ENCODE data around the gene SNX33. TPM values are rescaled to one million over a fixed set of nuclear protein-coding genes. Genes with fewer than 3 reads are reported as not detected.
A peak's percentile ranks its signal among the peaks of the same experiment; 100 is the strongest.
"Not testable (repeated sequence)": the region's sequence is repeated elsewhere in the genome, so short reads cannot be mapped to it uniquely, and the experiment has no call there.

SNX33 gene
- 10 to 100 TPM; 14.3 to 17.0 TPM for total RNA-seq
- long read RNA-seq, full-length matches to known transcripts: 2 of 3 reads
- long read RNA-seq, partial matches to known transcripts: 0 of 3 reads
- long read RNA-seq, other reads (novel, unspliced or antisense): 1 of 3 reads

- intact Hi-C loops (cut with DNase I): no loop called here
- peak; percentile 88 to 92 for ATAC-seq
These were observed at the start of gene SNX33 for GRCh38 chr15:75647370-75648155. Gene SNX33, plus strand, starts transcription at chr15:75647912. Its CDS starts 1,191 bp downstream, at chr15:75649103.

GRCh38 chr15:75598361-75598760 is 49.4 kb upstream of the SNX33 start:
- intact Hi-C loops (cut with DNase I): no loop called here
- DNase-seq: no peak
- ATAC-seq: no peak

More at GRCh38 chr15:75647370-75648155, at the start of gene SNX33:
- peak; percentile 90 for DNase-seq

- ATAC-seq (no peak), DNase-seq (no peak)
- intact Hi-C loops (cut with DNase I): no loop called here
These were observed 48.3 kb upstream of the SNX33 start for GRCh38 chr15:75599401-75599800.

GRCh38 chr15:75606026-75606425 is 41.7 kb upstream of the SNX33 start:
- intact Hi-C loops (cut with DNase I): no loop called here
- DNase-seq (no peak), ATAC-seq (no peak)

- DNase-seq (no peak), ATAC-seq (no peak)
- intact Hi-C loops (cut with DNase I): no loop called here
These were observed 40.7 kb upstream of the SNX33 start for GRCh38 chr15:75606711-75607699.

GRCh38 chr15:75616766-75617165 is 30.9 kb upstream of the SNX33 start:
- ATAC-seq: no peak
- no peak for DNase-seq
- intact Hi-C loops (cut with DNase I): no loop called here

- DNase-seq (peak; percentile 54), ATAC-seq (peak; percentile 58 to 70)
- intact Hi-C loops (cut with DNase I): no loop called here
These were observed 27.5 kb upstream of the SNX33 start for GRCh38 chr15:75620058-75620820.

GRCh38 chr15:75620841-75621391 is 26.8 kb upstream of the SNX33 start:
- intact Hi-C loops (cut with DNase I): no loop called here
- DNase-seq: peak; percentile 87
- peak; percentile 67 to 82 for ATAC-seq

GRCh38 chr15:75622505-75622904 is 25.2 kb upstream of the SNX33 start:
- ATAC-seq: no peak
- intact Hi-C loops (cut with DNase I): no loop called here
- no peak for DNase-seq

- ATAC-seq (peak; percentile 91 to 95), DNase-seq (peak; percentile 96)
- intact Hi-C loops (cut with DNase I): no loop called here
These were observed 22.0 kb upstream of the SNX33 start, which contains the start of gene SNUPN for GRCh38 chr15:75625542-75626347. Gene SNUPN, minus strand, starts transcription at chr15:75625725. Its CDS starts 4,674 bp downstream, at chr15:75621051.

GRCh38 chr15:75631935-75632334 is 15.8 kb upstream of the SNX33 start:
- ATAC-seq (no peak), DNase-seq (no peak)
- intact Hi-C loops (cut with DNase I): no loop called here

- intact Hi-C loops (cut with DNase I); ATAC-seq; DNase-seq: not testable (repeated sequence)
These were observed 13.8 kb upstream of the SNX33 start for GRCh38 chr15:75633922-75634321.

GRCh38 chr15:75636026-75636425 is 11.7 kb upstream of the SNX33 start:
- intact Hi-C loops (cut with DNase I): loop anchor here in 1 of 2 donors (5.0 kb wide), 1 partner anchor 46 kb away; no protein-coding TSS in a partner anchor
- DNase-seq (no peak), ATAC-seq (no peak)

- intact Hi-C loops (cut with DNase I): loop anchor here in 1 of 2 donors (5.0 kb wide), 1 partner anchor 45 kb away; no protein-coding TSS in a partner anchor
- DNase-seq: no peak
- no peak for ATAC-seq
These were observed 10.3 kb upstream of the SNX33 start for GRCh38 chr15:75637245-75638009.

- DNase-seq: no peak
- intact Hi-C loops (cut with DNase I): loop anchor here in 1 of 2 donors (5.0 kb wide), 1 partner anchor 43 kb away; no protein-coding TSS in a partner anchor
- no peak for ATAC-seq
These were observed 8.5 kb upstream of the SNX33 start for GRCh38 chr15:75639191-75639708.

- ATAC-seq: peak; percentile 97 to 98
- intact Hi-C loops (cut with DNase I): loop anchor here in 1 of 2 donors (5.0 kb wide), 1 partner anchor 42 kb away; no protein-coding TSS in a partner anchor
- DNase-seq: peak; percentile 96
These were observed 7.8 kb upstream of the SNX33 start, which contains the start of gene IMP3 for GRCh38 chr15:75639709-75640482. Gene IMP3, minus strand, starts transcription at chr15:75640224. Its CDS starts 56 bp downstream, at chr15:75640168.
